Peyer's patch (tissue), 4 donors: ENCODE results near the gene SLC36A3. TPM values are rescaled to one million over a fixed set of nuclear protein-coding genes. Genes with fewer than 3 reads are reported as not detected.

Source experiments
- DNase-seq, 3 donors: peaks; one replicate each; pipeline ENCODE4 v3.0.0-alpha.2; 2017 to 2019
- H3K27ac ChIP-seq, 4 donors: fragments of 200-600 bp; sonication (generic); one replicate each; pipeline ENCODE4 v1.5.1; 2016 to 2019
- H3K27me3 ChIP-seq, 2 donors: fragments of 200-600 bp; sonication (generic); one replicate each; pipeline ENCODE4 v1.5.1; 2019
- H3K36me3 ChIP-seq, 3 donors: fragments of 200-600 bp; sonication (generic); one replicate each; pipeline ENCODE4 v1.5.1; 2016 to 2019
- H3K4me1 ChIP-seq, 4 donors: fragments of 200-600 bp; sonication (generic); one replicate each; pipeline ENCODE4 v1.5.1; 2016 to 2019
- H3K4me3 ChIP-seq, 4 donors: fragments of 200-600 bp; sonication (generic); 1 replicate in 3 of 4; 2 replicates in 1 of 4; pipeline ENCODE4 v1.5.1; 2016 to 2019; ENCODE audit warnings: mild to moderate bottlenecking in 1 of 4
- H3K9me3 ChIP-seq, 4 donors: fragments of 200-600 bp; sonication (generic); one replicate each; pipeline ENCODE4 v1.5.1; 2016 to 2019; ENCODE audit warnings: mild to moderate bottlenecking in 1 of 4
- CTCF ChIP-seq, 6 experiments: fragments of 450-650 bp in 4 of 6; fragments of 200-600 bp in 2 of 6; sonication (generic) in 1 of 6; IDR thresholded peaks; one replicate each; pipeline ENCODE4 v1.5.1; 2017 to 2019; ENCODE audit warnings: antibody characterized with exemption in 6 of 6, mild to moderate bottlenecking in 3 of 6, moderate library complexity in 1 of 6
- POLR2A ChIP-seq, 2 donors: fragments of 450-650 bp; IDR thresholded peaks; one replicate each; pipeline ENCODE4 v1.5.1; 2017; ENCODE audit warnings: antibody characterized with exemption in 2 of 2, mild to moderate bottlenecking in 2 of 2, moderate library complexity in 2 of 2
- total RNA-seq, 4 donors: library from RNA; depleted of rRNA; stranded (reverse); fragments of >200 nt; gene quantifications; one replicate each; pipeline ENCODE4 v1.1.0, GENCODE V29; 2016

SLC36A3 gene
- total RNA-seq, 4 donors from 2014 or later = not detected

DNA sequence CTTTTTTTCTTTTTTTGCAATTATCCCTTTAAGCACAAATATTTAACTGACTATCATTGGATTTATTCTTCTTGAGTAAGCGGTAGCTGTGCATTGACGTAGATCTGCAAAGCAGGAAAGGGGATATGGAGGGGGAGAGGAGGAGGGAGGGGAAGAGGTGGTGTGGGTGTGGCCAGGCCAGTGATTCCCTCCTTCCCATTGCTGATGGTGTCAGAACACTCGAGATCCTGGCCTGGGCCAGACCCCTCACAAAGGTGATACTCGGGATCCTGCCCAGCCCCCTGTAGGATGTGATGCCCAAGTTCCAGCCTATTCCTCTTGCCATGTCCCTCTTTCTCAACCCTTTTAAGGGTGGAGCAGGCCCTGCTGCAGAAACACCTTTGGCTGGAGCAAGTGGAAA lies 9.9 kb downstream of the SLC36A3 start:
- H3K27me3 ChIP-seq = no peaks in the 10 kb centered on the region
- no peak for DNase-seq
- no peak overlapping the region for H3K4me3 ChIP-seq
- H3K9me3 ChIP-seq = no peaks in the 10 kb centered on the region
- no peaks in the 10 kb centered on the region for H3K4me1 ChIP-seq
- no peaks in the 10 kb centered on the region for H3K36me3 ChIP-seq
- no peak overlapping the region for H3K27ac ChIP-seq
- no peak for TF ChIP-seq CTCF (IDR thresholded peaks at IDR 0.05)
- TF ChIP-seq POLR2A (IDR thresholded peaks at IDR 0.05) = no peak

DNA sequence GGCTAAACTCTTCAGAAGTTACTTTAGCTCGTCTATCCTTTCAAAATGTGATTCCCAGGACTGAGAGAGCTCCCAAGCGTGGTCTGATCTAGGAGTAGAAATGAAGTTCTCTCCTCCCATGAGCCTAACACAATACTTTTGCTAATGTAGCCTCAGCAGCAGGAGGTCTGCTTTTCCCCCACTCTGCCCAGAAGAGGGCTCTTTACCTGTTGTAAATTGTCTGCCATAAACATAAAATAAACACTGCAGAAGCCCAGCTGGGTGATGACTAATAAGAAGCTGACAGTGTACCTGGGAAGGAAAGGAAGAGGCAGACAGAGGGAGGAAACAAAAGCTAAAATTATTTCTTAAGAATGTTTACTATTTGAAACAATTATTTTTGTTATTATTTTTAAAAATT lies 15.4 kb downstream of the SLC36A3 start:
- Histone ChIP-seq H3K27me3 (no peaks in the 10 kb centered on the region), H3K36me3 (no peaks in the 10 kb centered on the region), H3K4me3 (no peak overlapping the region), H3K27ac (no peak overlapping the region), H3K9me3 (no peaks in the 10 kb centered on the region), H3K4me1 (no peaks in the 10 kb centered on the region)
- no peak for DNase-seq
- no peak for TF ChIP-seq CTCF (IDR thresholded peaks at IDR 0.05)
- no peak for TF ChIP-seq POLR2A (IDR thresholded peaks at IDR 0.05)

DNA sequence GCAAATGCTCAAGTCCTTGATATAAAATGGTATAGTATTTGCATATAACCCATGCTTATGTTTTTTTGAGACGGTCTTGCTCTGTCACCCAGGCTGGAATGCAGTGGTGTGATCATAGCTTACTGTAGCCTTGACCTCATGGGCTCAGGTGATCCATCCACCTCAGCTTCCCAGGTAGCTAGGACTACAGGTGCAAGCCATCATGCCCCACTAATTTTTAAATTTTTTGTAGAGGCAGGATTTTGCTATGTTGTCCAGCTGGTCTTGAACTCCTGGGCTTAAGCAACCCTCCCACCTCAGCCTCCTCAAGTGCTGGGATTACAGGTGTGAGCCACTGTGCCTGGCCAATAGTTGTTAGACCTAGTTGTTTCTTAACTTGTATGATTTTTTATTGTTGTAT lies 17.3 kb downstream of the SLC36A3 start:
- Histone ChIP-seq H3K36me3 (no peaks in the 10 kb centered on the region), H3K27ac (no peak overlapping the region), H3K4me3 (no peak overlapping the region), H3K4me1 (no peaks in the 10 kb centered on the region), H3K9me3 (no peaks in the 10 kb centered on the region), H3K27me3 (no peaks in the 10 kb centered on the region)
- no peak for DNase-seq
- TF ChIP-seq CTCF (IDR thresholded peaks at IDR 0.05) (no peak), POLR2A (IDR thresholded peaks at IDR 0.05) (no peak)

DNA sequence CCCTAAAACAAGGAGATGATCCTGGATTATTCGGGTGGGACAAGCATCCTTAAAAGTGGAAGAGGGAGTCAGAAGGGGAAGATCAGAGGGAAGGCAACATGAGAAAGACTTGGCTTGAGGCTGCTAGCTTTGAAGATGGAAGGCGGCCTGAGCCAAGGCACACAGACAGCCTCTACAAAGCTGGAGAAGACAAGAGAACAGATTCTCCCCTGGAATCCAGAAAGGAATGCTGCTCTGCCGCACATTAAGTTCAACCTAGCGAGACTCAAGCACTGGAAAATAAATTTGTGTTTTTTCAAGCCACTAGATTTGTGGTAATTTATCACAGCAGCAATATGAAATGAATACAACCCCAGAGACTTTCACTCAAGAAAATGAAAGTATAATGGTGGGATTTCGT lies 17.9 kb downstream of the SLC36A3 start:
- no peak for DNase-seq
- Histone ChIP-seq H3K27ac (no peak overlapping the region), H3K9me3 (no peaks in the 10 kb centered on the region)

GRCh38 chr5:151284392-151284967 lies 19.1 kb downstream of the SLC36A3 start:
- Histone ChIP-seq H3K4me3 (no peak overlapping the region), H3K4me1 (no peaks in the 10 kb centered on the region), H3K27ac (no peak overlapping the region), H3K27me3 (no peaks in the 10 kb centered on the region), H3K9me3 (no peaks in the 10 kb centered on the region), H3K36me3 (no peaks in the 10 kb centered on the region)
- TF ChIP-seq CTCF (IDR thresholded peaks at IDR 0.05) (peak in 1 of 6 experiments; percentile 2), POLR2A (IDR thresholded peaks at IDR 0.05) (no peak)
- no peak for DNase-seq

More for the DNA sequence above, 17.9 kb downstream of the SLC36A3 start:
- Histone ChIP-seq H3K4me3 (no peak overlapping the region), H3K36me3 (no peaks in the 10 kb centered on the region), H3K27me3 (no peaks in the 10 kb centered on the region), H3K4me1 (no peaks in the 10 kb centered on the region)
- no peak for TF ChIP-seq POLR2A (IDR thresholded peaks at IDR 0.05)

- no peak overlapping the region for H3K27ac ChIP-seq
- no peaks in the 10 kb centered on the region for H3K27me3 ChIP-seq
- H3K36me3 ChIP-seq = no peaks in the 10 kb centered on the region
- TF ChIP-seq CTCF (IDR thresholded peaks at IDR 0.05) = no peak
- no peak for TF ChIP-seq POLR2A (IDR thresholded peaks at IDR 0.05)
- no peak overlapping the region for H3K4me3 ChIP-seq
- no peak for DNase-seq
- no peaks in the 10 kb centered on the region for H3K4me1 ChIP-seq
- no peaks in the 10 kb centered on the region for H3K9me3 ChIP-seq
Observed at GRCh38 chr5:151283120-151283825, 20.3 kb downstream of the SLC36A3 start.
